Epidermal melanocyte (primary cell): Measurements from ENCODE around the gene HMGXB3.
"Not testable (repeated sequence)": the region's sequence is repeated elsewhere in the genome, so short reads cannot be mapped to it uniquely, and the experiment has no call there.

ENCODE experiments used
- DNase-seq: peaks from one replicate; pipeline ENCODE4 v3.0.0; 2011; ENCODE audit warnings: low spot score; ENCODE audit not compliant: insufficient read length

Gene HMGXB3

DNA sequence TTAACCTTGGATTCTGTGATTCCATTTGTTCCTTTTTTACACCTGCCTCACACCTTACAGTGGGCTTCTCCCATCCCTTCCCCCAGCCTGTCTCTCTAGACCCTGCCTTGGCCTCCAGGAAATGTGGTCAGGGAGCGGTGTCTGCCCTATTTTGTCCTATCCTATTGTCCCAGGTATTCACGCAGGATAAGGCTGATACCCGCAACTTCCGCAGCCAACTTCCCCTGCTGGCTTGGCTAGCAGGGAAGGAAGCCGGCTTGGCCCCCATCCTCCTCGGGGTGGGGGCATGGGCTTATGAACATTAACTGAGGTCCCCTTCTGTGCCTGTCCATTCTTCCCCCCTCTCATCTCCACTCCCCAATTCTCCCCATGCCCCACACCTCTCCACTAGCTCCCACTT lies 82.3 kb downstream of the HMGXB3 start:
- no peak for DNase-seq

DNA sequence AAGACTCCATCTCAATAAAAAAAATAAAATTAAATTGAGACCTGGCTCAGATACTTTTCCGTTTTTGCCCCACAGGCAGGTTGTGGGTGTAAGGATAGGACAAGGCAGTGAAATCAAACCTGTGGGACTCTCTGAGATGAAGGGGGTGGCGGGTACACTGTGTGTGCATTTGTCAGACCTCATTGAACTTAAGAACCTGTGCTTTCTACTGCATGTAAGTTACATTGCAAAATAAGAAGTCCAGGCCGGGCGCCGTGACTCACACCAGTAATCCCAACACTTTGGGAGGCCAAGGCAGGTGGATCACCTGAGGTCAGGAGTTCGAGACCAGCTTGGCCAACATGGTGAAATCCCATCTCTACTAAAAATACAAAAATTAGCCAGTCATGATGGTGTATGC lies 84.2 kb downstream of the HMGXB3 start:
- DNase-seq: not testable (repeated sequence)

DNA sequence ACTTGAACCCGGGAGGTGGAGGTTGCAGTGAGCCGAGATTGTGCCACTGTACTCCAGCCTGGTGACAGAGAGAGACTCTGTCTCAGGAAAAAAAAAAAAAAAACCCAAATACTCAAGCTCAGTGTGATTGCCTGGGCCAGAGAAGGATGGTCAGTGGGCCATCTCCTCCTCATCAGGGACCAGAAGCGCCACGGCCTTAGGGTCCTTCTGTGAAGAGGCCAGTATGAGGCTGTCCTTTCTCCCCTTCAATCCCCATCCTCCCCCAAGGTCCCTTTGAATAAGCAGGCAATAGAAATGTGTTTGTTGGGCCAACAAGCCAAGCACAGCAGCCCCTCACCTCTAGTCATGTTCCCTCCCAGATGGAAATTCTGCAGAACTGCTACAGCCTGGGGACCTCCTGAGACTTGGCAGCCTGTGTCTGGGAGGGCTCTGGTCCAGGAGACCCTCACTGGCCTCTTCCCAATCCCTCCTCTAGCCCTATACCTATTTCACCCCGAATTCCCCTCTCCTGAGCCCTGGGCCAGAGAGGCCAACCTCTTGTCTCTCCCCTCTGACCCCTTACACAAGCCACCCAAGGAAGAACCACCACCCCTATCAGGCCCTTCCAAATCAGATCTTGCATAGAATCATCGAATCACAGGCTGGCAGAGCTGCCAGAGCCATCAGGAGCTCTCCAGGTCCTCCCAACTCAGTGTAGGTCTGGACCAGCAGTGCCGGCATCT lies 84.8 kb downstream of the HMGXB3 start:
- no peak for DNase-seq

DNA sequence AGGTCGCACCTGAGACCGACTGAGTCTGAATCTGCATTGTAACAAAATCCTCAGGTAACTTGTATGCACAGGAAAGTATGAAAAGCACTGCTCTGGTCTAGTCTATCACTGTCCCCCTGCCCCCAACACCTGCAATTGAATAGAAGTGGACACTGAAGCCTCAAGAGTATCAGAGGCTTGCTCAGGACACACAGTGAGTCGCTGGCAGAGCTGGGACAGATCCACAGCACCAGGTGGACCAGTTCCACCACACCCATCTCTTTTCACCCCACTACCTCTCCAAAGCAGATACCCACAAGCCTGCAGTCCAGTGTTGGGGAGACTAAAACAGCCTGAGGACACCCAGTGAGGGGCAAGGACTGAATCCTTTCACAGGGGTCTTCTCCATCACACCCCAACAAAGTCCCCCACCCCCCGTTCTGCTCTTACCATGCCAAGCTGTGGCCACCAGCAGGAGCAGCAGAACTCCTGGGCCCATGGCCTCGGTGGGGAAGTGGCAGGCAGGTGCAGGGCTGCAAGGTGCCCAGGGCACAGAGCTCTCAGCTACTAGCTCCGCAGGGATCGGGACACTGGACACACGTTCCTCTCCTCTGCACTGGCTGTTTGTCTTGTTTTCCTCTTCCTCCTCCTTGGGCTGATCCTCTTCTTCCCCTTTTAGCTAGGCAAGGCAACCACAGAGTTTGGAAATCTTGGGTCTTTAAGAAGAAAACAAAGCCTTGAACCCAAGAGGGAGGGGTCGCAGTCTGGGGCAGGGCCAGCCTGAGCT lies 85.6 kb downstream of the HMGXB3 start, which contains the start of gene CSF1R:
CSF1R (minus strand) TSS at position 605 of the 766 bp plus-strand sequence; CDS start at position 478, 127 bp downstream.
- no peak for DNase-seq

DNA sequence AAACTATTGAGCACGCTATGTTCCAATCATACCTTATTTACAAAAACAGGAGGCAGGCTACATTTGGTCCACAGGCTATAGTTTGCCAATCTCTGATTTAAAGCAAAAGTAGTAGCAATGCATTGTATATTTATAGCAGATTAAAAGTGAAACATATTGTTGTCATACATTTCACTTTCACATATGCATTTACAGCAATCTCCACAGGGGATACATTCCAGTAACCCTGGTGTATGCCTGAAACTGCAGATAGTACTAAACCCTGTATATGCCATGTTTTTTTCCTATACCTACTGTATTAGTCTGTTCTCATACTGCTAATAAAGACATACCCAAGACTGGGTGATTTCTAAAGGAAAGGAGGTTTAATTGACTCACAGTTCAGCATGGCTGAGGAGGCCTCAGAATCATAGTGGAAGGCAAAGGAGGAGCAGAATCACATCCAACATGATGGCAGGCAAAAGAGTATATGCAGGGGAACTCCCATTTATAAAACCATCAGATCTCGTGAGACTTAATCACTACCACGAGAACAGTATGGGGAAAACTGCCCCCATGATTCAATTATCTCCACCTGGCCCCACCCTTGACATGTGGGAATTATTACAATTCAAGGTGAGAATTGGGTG lies 91.7 kb downstream of the HMGXB3 start:
- DNase-seq: no peak

DNA sequence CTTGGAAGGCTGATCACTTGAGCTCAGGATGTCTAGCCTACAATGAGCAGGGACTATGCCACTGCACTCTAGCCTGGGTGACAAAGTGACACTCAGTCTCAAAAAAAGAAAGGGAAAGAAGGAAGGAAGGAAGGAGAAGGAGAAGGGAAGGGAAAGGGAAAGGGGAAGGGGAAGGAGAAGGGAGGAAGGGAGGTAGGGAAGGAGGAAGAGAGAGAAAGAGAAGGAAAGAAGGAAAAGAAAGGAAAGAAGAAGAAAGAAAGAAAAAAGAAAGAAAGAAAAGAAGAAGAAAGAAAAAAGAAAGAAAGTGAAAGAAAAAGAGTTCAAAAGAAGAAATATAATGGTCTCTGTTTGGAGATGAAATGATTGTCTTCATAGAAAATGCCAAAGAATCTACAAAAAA lies 96.6 kb downstream of the HMGXB3 start:
- DNase-seq: no peak

DNA sequence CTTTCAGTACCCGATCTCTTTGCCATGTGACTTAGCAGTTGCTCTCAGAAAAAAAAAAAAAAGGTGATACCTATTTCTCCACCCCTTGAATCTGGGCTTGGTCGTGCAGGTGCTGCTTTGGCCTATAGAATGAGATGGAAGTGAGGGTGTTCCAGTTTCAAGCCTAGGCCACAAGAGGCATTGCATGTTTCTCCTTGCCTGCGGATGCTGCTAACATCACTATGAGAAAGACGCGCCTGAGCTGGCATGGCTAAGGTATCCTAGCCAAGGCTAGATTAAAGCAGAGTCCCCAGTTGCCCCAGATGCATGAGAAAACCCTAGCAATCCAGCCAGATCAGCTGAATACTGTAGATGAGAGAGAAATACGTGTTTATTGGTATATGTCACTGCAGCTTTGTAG lies 100.5 kb downstream of the HMGXB3 start:
- no peak for DNase-seq
